Fibroblast of villous mesenchyme (primary cell): ENCODE results near the gene PPP6R3. TPM values are rescaled to one million over a fixed set of nuclear protein-coding genes. Genes with fewer than 3 reads are reported as not detected.

Experiments used
- DNase-seq: peaks from one replicate; pipeline ENCODE4 v3.0.0-alpha.2; 2010; ENCODE audit warnings: low read depth
- H3K4me3 ChIP-seq: 2 replicates; pipeline ENCODE4 v1.5.1; 2011; ENCODE audit warnings: low read depth, mild to moderate bottlenecking, low read length
- CTCF ChIP-seq: IDR thresholded peaks from 2 replicates; pipeline ENCODE4 v1.5.1; 2012; ENCODE audit warnings: low read depth, mild to moderate bottlenecking, low read length; ENCODE audit not compliant: insufficient read depth
- total RNA-seq: library from RNA; depleted of rRNA; stranded (reverse); fragments of >200 nt; gene quantifications from 2 replicates; pipeline ENCODE4 v1.2.3, GENCODE V29; 2012

PPP6R3 gene
- total RNA-seq, 1 donor = 218 TPM

DNA sequence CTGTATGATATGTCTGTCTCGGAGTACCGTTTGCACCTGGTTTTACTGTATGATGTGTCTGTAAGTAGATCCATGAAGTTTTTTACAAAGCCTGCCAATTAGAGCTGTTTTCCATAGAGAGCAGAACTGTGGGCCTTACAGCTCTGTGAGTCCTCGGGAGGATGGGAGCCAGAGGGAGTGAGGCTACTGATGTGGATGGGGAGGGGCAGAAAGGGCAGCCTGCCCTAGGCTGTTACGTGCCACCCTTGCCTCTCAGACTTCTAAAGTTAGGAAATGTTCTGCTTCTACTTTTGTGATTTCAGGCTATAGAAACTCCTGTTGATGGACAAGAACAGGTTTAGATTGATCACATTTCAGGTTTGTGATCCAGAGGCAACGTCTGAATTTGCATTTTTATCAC, 105.2 kb downstream of the PPP6R3 start:
- DNase-seq = no peak
- no peak overlapping the region for H3K4me3 ChIP-seq
- TF ChIP-seq CTCF = no peak

- TF ChIP-seq CTCF = no peak
- H3K4me3 ChIP-seq = no peak overlapping the region
- no peak for DNase-seq
Measured at GRCh38 chr11:68567553-68567952, 107.0 kb downstream of the PPP6R3 start.

- no peak for DNase-seq
- H3K4me3 ChIP-seq = no peak overlapping the region
- no peak for TF ChIP-seq CTCF
Measured at GRCh38 chr11:68569357-68569756, 108.8 kb downstream of the PPP6R3 start.

GRCh38 chr11:68570691-68571090, 110.1 kb downstream of the PPP6R3 start:
- no peak overlapping the region for H3K4me3 ChIP-seq
- no peak for DNase-seq
- TF ChIP-seq CTCF = no peak

GRCh38 chr11:68574308-68574707, 113.8 kb downstream of the PPP6R3 start:
- no peak for TF ChIP-seq CTCF
- no peak for DNase-seq
- no peak overlapping the region for H3K4me3 ChIP-seq

GRCh38 chr11:68575025-68575665, 114.6 kb downstream of the PPP6R3 start:
- H3K4me3 ChIP-seq = no peak overlapping the region
- DNase-seq = no peak
- no peak for TF ChIP-seq CTCF

DNA sequence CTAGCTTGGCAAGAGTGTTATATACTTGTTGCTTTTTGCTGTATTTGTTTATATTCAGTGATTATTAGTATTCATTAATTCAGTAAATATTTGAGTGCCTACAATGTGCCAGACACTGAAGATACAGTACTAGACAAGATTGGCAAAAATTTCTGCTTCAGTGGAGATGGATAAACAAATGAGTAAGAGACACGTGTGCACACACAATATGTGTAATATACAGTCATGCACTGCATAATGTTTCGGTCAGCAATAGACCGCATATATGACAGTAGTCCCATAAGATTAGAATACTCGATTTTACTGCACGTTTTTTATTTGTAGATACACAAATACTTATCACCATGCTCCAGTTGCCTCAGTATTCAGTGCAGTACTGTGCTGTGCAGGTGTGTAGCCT, 118.9 kb downstream of the PPP6R3 start:
- no peak for DNase-seq
- no peak for TF ChIP-seq CTCF
- no peak overlapping the region for H3K4me3 ChIP-seq
